Fibroblast of the aortic adventitia (primary cell): Measurements from ENCODE around the gene DLGAP1. TPM values are rescaled to one million over a fixed set of nuclear protein-coding genes. Genes with fewer than 3 reads are reported as not detected.

Source experiments
- DNase-seq: peaks from one replicate; pipeline ENCODE4 v3.0.0-alpha.2; 2010; ENCODE audit warnings: low read depth
- H3K4me3 ChIP-seq: 2 replicates; pipeline ENCODE4 v1.5.1; 2011; ENCODE audit warnings: low read depth, mild to moderate bottlenecking, control low read depth, low read length, moderate library complexity
- total RNA-seq: library from RNA; depleted of rRNA; stranded (reverse); fragments of >200 nt; gene quantifications from 2 replicates; pipeline ENCODE4 v1.2.3, GENCODE V29; 2012; ENCODE audit warnings: low replicate concordance
- TF ChIP-seq, protein P1 (sequence below): IDR thresholded peaks from 2 replicates; pipeline ENCODE4 v1.5.1; 2011; ENCODE audit warnings: mild to moderate bottlenecking, low read length, control low read depth, inconsistent platforms; ENCODE audit not compliant: insufficient read depth

DLGAP1 gene
- total RNA-seq, 1 donor, result 1.4 TPM

- no peak overlapping the region for H3K4me3 ChIP-seq
- TF ChIP-seq, protein P1, sequence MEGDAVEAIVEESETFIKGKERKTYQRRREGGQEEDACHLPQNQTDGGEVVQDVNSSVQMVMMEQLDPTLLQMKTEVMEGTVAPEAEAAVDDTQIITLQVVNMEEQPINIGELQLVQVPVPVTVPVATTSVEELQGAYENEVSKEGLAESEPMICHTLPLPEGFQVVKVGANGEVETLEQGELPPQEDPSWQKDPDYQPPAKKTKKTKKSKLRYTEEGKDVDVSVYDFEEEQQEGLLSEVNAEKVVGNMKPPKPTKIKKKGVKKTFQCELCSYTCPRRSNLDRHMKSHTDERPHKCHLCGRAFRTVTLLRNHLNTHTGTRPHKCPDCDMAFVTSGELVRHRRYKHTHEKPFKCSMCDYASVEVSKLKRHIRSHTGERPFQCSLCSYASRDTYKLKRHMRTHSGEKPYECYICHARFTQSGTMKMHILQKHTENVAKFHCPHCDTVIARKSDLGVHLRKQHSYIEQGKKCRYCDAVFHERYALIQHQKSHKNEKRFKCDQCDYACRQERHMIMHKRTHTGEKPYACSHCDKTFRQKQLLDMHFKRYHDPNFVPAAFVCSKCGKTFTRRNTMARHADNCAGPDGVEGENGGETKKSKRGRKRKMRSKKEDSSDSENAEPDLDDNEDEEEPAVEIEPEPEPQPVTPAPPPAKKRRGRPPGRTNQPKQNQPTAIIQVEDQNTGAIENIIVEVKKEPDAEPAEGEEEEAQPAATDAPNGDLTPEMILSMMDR, result no peak
These were observed 60.4 kb downstream of the DLGAP1 start for GRCh38 chr18:4394700-4395099.

GRCh38 chr18:4391859-4392258 lies 63.2 kb downstream of the DLGAP1 start:
- H3K4me3 ChIP-seq, result no peak overlapping the region
- TF ChIP-seq, protein P1, result no peak
- DNase-seq, result no peak

More at GRCh38 chr18:4394700-4395099, 60.4 kb downstream of the DLGAP1 start:
- DNase-seq, result no peak

GRCh38 chr18:4385876-4386275 lies 69.2 kb downstream of the DLGAP1 start:
- H3K4me3 ChIP-seq, result no peak overlapping the region
- TF ChIP-seq, protein P1, result no peak
- no peak for DNase-seq

DNA sequence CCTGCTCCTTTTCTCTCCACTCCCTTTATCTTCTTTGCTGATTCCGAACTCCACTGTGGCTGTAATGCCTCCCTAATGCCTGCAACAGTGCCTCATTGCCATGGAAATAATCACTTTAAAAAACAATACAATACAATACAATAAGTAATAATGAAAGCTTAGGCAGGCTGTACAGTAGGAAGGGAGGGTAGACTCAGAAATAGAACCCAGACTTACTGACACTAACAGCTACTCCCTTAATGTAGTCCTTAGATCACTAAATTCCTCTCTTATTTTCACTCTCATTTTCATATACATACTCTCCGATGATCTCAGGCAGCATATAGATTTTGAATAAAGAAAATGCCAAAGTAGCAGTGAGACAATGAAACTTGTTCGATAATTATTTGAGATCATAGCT lies 70.2 kb downstream of the DLGAP1 start:
- DNase-seq, result no peak
- H3K4me3 ChIP-seq, result no peak overlapping the region
- TF ChIP-seq, protein P1, result no peak

DNA sequence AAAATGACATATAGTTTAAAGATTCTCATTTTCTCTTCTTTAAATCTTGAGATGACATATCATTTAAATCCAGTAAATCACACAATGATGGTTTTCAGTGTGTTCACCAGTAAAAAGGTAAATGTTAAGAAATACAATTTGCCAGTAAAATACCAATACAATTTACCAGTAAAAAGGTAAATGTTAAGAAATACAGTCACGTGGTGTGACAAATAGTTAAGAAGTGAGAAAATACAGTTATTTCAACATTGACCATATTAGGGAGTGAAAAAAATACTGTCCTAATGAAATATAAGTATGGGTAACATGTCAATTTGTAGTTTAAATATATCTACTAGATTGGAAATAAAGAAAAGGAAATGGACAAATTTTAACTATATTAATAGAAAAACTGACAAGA lies 80.5 kb downstream of the DLGAP1 start:
- no peak overlapping the region for H3K4me3 ChIP-seq
- TF ChIP-seq, protein P1, result no peak
- DNase-seq, result no peak

DNA sequence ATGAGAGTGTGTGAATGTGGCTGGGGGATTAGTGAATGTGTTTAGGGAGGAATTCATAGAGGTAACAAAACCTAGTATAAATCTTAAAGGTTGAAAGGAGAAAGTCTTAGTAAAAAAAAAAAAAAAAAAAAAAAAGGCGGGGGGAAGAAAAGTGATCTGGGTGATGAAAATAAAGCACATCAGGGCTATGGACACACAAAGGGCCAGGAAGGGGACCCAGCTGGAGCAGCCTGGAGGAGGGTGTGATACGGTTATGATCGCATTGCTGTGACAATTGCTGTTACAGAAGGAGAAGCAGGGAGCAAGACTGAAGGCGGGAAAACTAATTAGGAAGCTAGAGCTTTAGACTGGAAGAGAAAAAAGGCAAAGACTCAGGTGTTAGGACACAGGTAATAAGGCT lies 85.4 kb downstream of the DLGAP1 start:
- no peak for DNase-seq
- TF ChIP-seq, protein P1, result no peak

GRCh38 chr18:4360221-4360715 lies 94.8 kb downstream of the DLGAP1 start:
- TF ChIP-seq, protein P1, result no peak
- no peak overlapping the region for H3K4me3 ChIP-seq
- no peak for DNase-seq

More for the DNA sequence above, 85.4 kb downstream of the DLGAP1 start:
- no peak overlapping the region for H3K4me3 ChIP-seq
